Measurements from ENCODE around the gene ZNF593.

GRCh38 chr1:26175346-26175745 lies 5.6 kb downstream of the ZNF593 start:
- TF ChIP-seq CTCF (IDR thresholded peaks at IDR 0.05), result no peak
- TF ChIP-seq POLR2A (IDR thresholded peaks at IDR 0.05), result no peak

All from heart left ventricle (tissue), 13 donors.